ENCODE measurements around the gene PCNX2.
"Not testable (repeated sequence)": the region's sequence is repeated elsewhere in the genome, so short reads cannot be mapped to it uniquely, and the experiment has no call there.

PCNX2 gene

GRCh38 chr1:233094269-233094668, 201.3 kb downstream of the PCNX2 start:
- DNase-seq = no peak

DNA sequence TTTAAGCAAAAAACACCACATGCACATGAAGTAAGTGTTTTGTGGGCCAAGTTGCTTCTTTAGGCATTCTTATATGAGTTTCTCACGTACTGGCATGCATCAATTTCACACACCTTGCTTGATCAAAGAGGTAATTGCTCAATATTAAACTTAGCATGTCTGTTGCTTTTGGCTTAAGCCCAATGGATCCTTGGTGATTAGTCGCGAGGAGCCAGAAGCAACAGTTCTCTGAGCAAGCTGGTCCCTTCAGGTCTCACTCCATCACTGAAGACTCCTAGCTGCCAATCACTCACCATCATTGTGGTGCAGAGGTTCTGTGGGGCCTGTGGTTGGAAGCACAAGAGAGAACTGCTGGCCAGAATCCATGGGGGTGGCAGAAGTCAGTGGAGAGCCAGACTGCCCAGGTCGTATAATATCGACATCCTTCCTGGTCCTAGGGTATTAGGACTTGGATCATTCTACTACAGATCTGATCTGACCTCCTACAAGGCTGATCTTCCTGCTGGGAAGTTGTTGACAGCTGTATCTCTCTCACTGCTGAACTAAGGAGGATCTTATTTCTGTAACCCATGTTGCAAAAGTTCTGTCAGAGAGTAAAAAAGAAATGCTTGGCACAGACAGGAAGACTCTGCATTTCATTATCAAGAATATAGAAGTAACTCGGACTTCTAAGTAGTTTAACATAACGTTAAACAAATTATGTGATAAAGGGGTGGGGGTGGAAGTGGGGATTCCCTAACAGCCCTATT, 204.6 kb downstream of the PCNX2 start:
- no peak for DNase-seq

DNA sequence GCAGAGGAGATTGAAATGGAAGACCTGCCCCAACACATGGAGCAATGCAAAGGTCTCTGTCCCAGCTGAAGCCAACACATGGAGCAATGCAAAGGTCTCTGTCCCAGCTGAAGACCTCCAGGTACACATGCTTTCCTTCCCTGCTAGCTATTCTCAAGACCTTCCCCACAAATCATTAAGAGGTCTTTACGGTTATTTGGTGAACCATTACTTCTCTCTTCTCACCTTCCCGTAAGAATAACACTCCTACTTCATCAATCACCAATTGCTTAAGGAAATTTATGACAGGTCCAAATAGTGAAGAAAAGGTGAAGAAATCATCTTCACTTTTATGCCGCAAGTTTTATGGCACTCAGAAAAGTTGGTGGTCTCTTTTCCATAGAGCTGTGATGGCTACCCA, 206.3 kb downstream of the PCNX2 start:
- DNase-seq = no peak

- DNase-seq = no peak
These were observed 206.9 kb downstream of the PCNX2 start for GRCh38 chr1:233088613-233089012.

DNA sequence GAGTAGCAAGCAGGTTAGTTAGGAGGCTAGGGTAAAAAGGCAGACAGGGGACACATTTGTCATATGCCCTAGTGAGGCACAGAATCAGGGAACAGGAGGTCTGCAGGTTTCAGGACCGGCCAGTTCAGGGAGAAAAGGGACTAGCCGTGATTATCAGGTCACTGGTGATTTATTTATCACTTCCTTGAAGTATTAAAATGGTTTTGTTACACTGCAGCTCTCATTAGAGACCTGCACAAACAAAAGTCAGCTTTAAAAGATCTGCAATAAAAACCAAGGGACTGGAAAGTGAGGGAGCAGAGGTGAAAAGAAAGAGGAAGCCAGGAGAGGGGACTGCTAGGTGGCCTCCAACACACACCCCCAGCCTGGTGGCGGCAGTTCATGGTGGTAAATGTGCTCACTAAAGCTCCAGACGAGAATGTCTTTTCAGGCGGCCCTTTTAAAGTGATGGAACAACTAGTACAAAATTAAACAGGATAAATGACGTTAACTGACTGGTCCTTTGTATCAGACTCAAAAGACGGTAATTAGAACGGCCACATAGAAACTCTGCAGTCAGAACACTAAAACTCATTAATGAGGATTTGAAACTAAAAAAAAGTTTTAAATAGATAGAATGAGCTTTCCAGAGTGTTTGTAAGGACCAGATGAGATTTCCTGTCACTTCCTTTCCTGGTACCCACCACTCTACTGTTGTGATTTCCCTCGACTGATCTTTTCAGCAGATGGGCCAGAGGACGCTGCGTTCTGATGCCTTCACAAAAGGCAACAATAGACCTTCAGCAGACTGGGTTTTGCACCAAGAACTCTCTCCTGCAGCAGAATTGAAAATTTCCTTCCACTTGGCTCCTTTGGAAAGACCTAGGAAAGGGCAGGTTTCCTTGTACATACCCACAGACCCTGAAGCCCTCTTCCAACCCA, 208.3 kb downstream of the PCNX2 start:
- DNase-seq = no peak

DNA sequence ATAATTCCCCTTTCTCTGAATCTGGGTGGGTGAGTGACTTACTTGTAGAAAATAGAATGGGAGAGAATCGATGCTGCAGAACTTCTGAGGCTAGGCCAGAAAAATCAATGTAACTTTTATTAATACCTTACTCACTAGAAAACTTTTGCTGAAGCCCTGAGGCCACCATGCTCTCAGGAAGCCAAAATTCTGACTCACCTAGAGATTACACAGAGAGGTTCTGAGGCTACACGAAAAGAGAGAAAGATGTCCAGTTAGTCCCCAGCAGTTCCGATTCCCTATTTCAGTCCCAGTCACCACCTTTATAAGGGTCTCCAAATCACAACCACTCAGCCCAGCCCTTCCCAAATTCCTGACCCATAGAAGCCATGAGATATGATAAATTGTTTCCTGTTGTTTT, 210.0 kb downstream of the PCNX2 start:
- DNase-seq = no peak

DNA sequence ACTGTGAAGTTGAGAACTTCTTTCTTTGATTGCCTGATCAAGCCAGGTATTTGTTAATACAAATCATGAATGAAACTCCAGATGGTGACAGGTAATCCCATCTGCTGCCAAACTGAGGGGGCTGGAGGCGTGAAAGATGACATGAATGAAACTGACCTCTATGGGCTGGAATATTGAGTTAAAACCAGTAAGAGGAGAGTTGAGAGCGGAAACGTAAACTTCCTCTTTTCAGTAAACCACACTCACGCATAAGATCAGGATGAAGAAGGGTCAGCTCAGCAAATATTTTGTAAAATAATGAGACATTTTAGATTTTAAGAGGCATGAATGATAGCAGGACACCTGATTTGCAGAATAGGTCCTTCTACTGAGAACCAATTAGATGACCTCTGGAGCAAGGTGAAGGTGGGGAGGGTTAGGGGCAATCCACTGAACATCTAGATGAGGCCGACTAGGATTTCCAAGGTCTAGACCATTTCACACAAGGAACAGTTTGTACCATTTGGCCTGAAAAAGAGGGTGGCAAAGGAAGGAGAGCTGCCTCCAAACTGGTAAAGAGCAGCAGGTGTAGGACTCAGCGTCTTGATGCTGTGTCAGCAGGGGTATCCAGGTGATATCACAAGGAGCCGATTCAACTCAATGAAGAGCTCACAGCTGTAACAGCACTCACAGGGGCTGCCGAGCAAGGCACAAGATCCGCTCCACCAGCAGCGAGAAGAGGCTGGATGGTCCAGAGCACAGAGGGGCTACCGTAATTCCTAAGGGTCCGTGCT, 212.6 kb downstream of the PCNX2 start:
- DNase-seq = no peak

GRCh38 chr1:233081735-233082134, 213.8 kb downstream of the PCNX2 start:
- DNase-seq = no peak

GRCh38 chr1:233080827-233081226, 214.7 kb downstream of the PCNX2 start:
- not testable (repeated sequence) for DNase-seq

- no peak for DNase-seq
These were observed 215.2 kb downstream of the PCNX2 start for GRCh38 chr1:233080286-233080685.

- no peak for DNase-seq
These were observed 216.0 kb downstream of the PCNX2 start for GRCh38 chr1:233079574-233079973.

DNA sequence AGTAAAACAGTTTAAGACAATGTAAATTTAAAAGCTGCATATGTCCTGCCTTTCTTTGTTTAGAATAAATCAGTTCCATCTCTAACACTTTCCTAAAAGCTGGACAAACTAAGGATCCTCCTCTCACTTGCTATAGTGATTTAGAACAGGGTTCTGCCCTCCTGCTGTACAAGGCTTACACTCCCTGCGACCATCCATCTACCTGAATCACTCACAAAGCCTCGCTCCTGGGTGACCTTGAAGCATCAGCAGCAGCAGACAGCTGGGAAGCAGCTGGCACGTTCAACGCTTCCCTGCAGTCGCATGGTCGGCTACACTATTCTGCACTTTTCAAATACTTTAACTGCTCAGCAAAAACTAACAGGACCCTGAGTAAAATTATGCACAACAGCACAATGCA, 217.1 kb downstream of the PCNX2 start:
- no peak for DNase-seq

DNA sequence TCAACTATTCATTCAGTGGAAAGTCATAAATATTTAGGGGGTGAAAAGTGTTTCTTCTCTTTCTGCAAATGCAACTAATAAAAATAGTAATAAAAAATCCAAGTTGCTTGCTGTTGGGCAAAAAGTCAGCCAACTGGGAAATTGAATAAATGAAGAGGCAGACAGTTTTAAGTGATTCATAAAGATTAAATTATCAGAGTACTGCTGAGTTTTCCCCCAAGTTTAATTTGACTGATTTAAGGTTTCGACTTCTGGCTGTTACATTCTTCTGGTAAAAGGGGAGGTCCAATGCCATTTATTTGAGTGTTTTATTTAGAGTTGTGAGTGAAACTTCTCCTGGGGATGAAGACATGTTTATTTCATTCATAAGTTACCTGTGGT, 219.6 kb downstream of the PCNX2 start:
- DNase-seq = no peak

- DNase-seq = no peak
These were observed 229.4 kb downstream of the PCNX2 start for GRCh38 chr1:233066087-233066486.

DNA sequence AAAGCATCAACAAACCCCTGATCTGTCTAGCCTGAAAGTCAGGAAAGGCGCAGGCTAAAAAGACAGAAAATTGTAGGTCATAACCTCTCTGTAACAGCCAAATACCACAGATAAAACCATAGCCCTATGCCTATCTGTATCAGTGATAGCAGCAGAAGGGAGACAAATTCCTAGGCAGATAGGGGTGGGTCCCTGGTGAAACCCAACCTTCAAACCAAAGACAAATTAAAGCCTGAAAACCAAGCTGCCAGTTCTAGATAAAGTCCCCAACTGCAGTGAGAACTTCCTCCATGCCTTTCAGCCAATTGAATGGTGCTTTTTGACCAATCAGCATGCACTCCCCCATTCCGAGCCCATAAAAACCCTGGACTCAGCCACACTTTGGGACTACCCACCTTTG, 229.8 kb downstream of the PCNX2 start:
- no peak for DNase-seq

DNA sequence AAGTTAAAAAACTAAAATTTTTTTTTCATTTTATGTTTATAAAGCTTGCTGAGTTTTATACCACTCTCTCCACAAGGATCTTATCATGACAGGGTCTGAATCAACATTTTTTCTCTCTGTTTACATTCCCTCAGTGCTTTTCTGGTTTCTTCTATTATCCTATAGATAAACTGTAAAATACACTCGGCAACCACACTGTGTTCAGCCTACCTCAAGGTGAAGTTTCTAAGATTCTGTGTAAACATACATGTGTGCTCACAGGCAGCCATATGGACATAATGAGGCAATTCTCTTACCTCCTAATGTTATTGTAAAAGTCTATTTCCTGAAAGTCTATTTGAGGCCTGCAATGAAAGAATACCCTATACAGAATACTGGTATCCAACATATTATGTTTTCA, 230.5 kb downstream of the PCNX2 start:
- no peak for DNase-seq

GRCh38 chr1:233063462-233063861, 232.1 kb downstream of the PCNX2 start:
- DNase-seq = no peak

DNA sequence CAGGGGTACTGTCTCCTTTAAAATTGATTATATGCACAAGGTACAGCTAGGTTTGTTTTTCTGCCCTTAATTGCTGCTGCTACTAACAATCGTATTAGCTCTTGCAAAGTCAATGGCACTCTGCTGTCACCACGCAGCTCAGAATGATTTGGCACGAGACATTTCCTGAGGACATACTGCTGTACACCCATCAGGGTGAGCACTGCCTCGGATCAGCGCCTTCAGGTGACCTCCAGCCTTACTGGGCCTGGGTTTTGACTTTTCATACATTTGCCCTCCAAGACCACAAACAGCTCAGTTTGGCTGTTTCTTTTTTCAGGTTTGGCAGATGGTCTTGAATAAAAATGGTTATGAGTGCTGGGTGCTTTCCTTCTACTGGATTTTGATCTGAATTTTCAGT, 234.3 kb downstream of the PCNX2 start:
- peak; percentile 21 for DNase-seq

DNA sequence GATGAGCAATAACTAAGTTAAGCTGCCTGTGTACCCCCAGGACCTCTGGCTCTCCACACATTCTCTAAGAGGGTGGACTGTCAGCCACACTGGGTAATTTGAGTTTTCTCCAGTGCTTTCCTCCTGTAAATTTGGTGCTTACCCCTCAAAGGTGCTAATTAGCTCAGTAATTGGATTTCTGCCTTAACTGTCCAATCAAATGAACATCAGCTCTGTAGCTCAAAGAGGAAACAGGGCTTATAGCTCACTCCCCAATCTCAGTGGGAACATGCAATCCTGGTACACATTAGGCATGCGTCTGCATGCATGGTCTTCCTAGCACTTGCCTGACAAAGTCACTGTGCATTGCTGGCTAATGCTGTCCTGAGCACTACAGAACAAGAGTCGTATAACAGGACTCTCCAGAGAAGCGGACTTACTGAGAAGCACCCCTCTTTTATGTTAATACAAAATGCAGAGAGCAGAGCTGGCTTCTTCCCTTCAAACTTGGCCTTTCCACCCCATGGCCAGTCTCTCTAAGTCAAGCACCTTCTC, 235.0 kb downstream of the PCNX2 start:
- DNase-seq = no peak

- DNase-seq = no peak
These were observed 237.7 kb downstream of the PCNX2 start for GRCh38 chr1:233057836-233058235.

- no peak for DNase-seq
These were observed 239.5 kb downstream of the PCNX2 start for GRCh38 chr1:233055879-233056641.

DNA sequence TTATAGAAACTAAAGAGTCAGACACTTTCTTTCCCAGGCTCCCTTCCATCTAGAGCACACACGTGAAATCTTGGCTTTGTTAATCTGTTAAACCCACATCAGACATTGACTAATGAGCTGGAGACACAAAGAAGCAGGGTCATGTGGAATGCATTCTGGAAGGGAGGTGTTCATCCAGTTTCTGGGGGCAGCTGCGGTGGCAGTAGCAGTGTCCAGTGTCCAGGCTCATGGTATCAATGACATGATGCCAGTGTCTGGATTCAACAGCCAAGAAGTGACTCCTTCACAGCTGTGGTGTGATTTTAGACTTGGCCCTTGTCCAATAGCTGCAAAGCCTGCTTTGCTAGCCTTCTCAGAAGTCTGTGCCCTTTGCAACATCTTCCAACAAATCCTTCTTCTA, 249.9 kb downstream of the PCNX2 start:
- no peak for DNase-seq
